Measurements from ENCODE around the gene TRNT1. TPM values are rescaled to one million over a fixed set of nuclear protein-coding genes. Genes with fewer than 3 reads are reported as not detected.

Gene TRNT1
- total RNA-seq, 1 donor from 2014 or later = 16.0 TPM

DNA sequence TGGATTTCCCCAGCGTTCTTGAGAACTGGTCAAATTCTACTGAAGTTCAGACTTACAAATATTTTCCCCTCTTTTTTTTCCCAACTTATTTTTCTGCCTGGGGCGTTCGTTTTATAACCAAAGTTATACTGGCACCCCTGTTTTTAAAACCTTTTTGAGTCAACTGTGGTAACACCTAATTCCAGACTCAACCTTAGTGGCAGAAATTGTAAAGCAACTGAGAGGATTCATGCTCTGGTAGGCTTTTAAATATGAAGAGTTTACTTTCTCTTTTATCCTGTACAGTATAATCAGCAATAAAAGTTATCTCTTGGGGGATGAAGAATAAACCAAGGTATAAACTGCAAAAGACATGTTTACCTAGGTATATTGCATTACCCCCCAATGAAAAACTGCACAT is 18.9 kb upstream of the TRNT1 start:
- no peak overlapping the region for H2AFZ ChIP-seq (ENCODE audit: low read depth, low read length)
- no peaks in the 10 kb centered on the region for H3K4me1 ChIP-seq (ENCODE audit: insufficient read depth, low read length)
- H3K9me3 ChIP-seq (ENCODE audit: insufficient read depth, low read depth, low read length) = no peaks in the 10 kb centered on the region
- no peak overlapping the region for H3K9ac ChIP-seq (ENCODE audit: low read length)
- DNase-seq (ENCODE audit: low read depth) (no peak), FAIRE-seq (no peak)
- Mint-ChIP-seq H3K27me3 (ENCODE audit: low read depth, unreplicated experiment) (no peaks in the 10 kb centered on the region), H3K4me1 (ENCODE audit: low read depth, unreplicated experiment) (no peaks in the 10 kb centered on the region), H3K4me3 (ENCODE audit: unreplicated experiment) (no peak overlapping the region), H3K9me3 (ENCODE audit: unreplicated experiment) (no peaks in the 10 kb centered on the region), H3K27ac (ENCODE audit: unreplicated experiment) (no peak overlapping the region), H3K36me3 (ENCODE audit: low read depth, unreplicated experiment) (no peaks in the 10 kb centered on the region)
- H3K4me3 ChIP-seq (ENCODE audit: insufficient read depth, low read depth, low read length) = no peak overlapping the region
- no peaks in the 10 kb centered on the region for H3K79me2 ChIP-seq (ENCODE audit: insufficient read depth, low read length)
- no peak overlapping the region for H3K4me2 ChIP-seq (ENCODE audit: low read length)
- no peak overlapping the region for H3K27ac ChIP-seq (ENCODE audit: low read depth, low read length)
- no peaks in the 10 kb centered on the region for H3K36me3 ChIP-seq (ENCODE audit: insufficient read depth, low read length)
- no peaks in the 10 kb centered on the region for H3K27me3 ChIP-seq (ENCODE audit: insufficient read depth, low read length)
- no peaks in the 10 kb centered on the region for H4K20me1 ChIP-seq (ENCODE audit: insufficient read depth, low read length)
- TF ChIP-seq, protein P1, sequence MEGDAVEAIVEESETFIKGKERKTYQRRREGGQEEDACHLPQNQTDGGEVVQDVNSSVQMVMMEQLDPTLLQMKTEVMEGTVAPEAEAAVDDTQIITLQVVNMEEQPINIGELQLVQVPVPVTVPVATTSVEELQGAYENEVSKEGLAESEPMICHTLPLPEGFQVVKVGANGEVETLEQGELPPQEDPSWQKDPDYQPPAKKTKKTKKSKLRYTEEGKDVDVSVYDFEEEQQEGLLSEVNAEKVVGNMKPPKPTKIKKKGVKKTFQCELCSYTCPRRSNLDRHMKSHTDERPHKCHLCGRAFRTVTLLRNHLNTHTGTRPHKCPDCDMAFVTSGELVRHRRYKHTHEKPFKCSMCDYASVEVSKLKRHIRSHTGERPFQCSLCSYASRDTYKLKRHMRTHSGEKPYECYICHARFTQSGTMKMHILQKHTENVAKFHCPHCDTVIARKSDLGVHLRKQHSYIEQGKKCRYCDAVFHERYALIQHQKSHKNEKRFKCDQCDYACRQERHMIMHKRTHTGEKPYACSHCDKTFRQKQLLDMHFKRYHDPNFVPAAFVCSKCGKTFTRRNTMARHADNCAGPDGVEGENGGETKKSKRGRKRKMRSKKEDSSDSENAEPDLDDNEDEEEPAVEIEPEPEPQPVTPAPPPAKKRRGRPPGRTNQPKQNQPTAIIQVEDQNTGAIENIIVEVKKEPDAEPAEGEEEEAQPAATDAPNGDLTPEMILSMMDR (IDR thresholded peaks at IDR 0.05; ENCODE audit: insufficient read depth, low read depth, low read length) = no peak
- TF ChIP-seq EZH2 (IDR thresholded peaks at IDR 0.05; ENCODE audit: insufficient read depth, low read length) = no peak

DNA sequence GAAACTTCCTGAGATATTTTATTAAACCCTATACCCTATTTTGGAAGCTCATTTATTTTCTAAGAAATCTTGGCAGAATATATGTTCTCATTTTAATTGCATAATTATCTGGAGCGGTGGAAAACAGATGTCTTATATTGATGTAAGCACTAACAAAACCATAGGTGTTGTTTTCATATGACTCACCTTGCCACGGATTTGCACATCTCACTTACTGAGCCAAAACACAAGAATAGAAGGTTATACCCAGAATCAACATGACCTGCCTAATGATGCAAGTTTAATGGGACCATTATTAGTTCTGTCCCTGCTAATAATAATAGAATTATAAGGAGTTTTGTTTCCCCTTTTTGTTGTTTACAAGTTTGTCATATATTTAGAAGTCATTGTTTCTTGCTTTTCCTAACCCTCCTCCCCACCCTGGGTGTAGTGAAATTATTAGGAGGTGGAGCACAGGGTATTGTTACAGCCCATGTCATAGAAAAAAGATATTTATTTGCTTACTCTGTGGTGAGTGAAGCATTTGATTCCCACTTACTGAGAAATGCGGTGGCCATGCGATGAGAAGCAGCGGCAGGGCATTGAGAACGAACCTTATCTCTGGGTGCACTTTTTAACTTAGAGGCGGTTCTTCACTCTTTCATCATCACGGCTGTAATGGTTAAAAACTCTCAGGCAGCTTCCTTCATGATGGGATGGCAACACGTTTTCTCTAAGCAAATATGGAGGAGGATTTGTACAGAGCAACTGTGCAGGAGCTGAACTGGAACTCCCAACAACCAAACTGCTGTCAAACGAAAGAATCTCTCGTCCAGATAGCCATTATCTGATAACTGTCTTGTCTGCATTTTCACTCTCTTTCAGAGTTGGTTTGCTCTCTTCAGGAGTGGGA is 17.1 kb upstream of the TRNT1 start:
- no peaks in the 10 kb centered on the region for H3K4me1 ChIP-seq (ENCODE audit: insufficient read depth, low read length)
- no peaks in the 10 kb centered on the region for H3K9me3 Mint-ChIP-seq (ENCODE audit: unreplicated experiment)
- H3K27ac Mint-ChIP-seq (ENCODE audit: unreplicated experiment) = no peak overlapping the region
- H3K36me3 Mint-ChIP-seq (ENCODE audit: low read depth, unreplicated experiment) = no peaks in the 10 kb centered on the region
- FAIRE-seq = no peak
- no peak overlapping the region for H3K4me3 ChIP-seq (ENCODE audit: insufficient read depth, low read depth, low read length)
- no peak overlapping the region for H3K9ac ChIP-seq (ENCODE audit: low read length)
- no peak overlapping the region for H3K4me2 ChIP-seq (ENCODE audit: low read length)
- no peaks in the 10 kb centered on the region for H3K27me3 Mint-ChIP-seq (ENCODE audit: low read depth, unreplicated experiment)
- no peak overlapping the region for H3K27ac ChIP-seq (ENCODE audit: low read depth, low read length)
- no peaks in the 10 kb centered on the region for H4K20me1 ChIP-seq (ENCODE audit: insufficient read depth, low read length)
- DNase-seq (ENCODE audit: low read depth) = no peak
- TF ChIP-seq, protein P1 (IDR thresholded peaks at IDR 0.05; ENCODE audit: insufficient read depth, low read depth, low read length) = no peak
- no peak for TF ChIP-seq EZH2 (IDR thresholded peaks at IDR 0.05; ENCODE audit: insufficient read depth, low read length)
- H3K4me1 Mint-ChIP-seq (ENCODE audit: low read depth, unreplicated experiment) = no peaks in the 10 kb centered on the region
- H3K4me3 Mint-ChIP-seq (ENCODE audit: unreplicated experiment) = no peak overlapping the region
- H3K27me3 ChIP-seq (ENCODE audit: insufficient read depth, low read length) = no peaks in the 10 kb centered on the region
- no peaks in the 10 kb centered on the region for H3K36me3 ChIP-seq (ENCODE audit: insufficient read depth, low read length)
- H2AFZ ChIP-seq (ENCODE audit: low read depth, low read length) = no peak overlapping the region
- H3K9me3 ChIP-seq (ENCODE audit: insufficient read depth, low read depth, low read length) = no peaks in the 10 kb centered on the region
- H3K79me2 ChIP-seq (ENCODE audit: insufficient read depth, low read length) = no peaks in the 10 kb centered on the region

DNA sequence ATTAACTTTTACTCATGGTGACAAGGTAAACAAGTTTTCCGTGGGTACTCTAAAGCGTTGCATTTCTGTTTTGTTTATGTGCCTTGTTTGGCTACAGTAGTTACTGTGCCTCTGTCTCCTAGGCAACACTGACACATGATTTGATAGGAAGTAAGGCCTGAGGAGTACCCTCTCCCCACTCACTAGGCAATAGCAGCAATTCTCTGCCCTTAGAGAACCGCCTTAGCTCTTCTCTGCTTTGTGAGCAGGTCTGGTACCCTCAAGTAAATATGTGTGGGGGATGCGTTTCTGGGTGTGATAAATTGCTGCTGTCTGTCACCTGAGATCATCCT is 16.5 kb upstream of the TRNT1 start, which contains the start of gene IL5RA:
TSS of gene IL5RA (minus strand) at position 76 of the 332 bp plus-strand sequence. CDS start 5,390 bp downstream, outside the sequence.
- DNase-seq (ENCODE audit: low read depth) (no peak), FAIRE-seq (no peak)
- no peaks in the 10 kb centered on the region for H3K27me3 Mint-ChIP-seq (ENCODE audit: low read depth, unreplicated experiment)
- H3K27ac ChIP-seq (ENCODE audit: low read depth, low read length) = no peak within 1 kb of the TSS
- H4K20me1 ChIP-seq (ENCODE audit: insufficient read depth, low read length) = no peaks in the 10 kb centered on the region
- H3K9ac ChIP-seq (ENCODE audit: low read length) = no peak within 1 kb of the TSS
- H3K4me1 ChIP-seq (ENCODE audit: insufficient read depth, low read length) = no peaks in the 10 kb centered on the region
- no peaks in the 10 kb centered on the region for H3K36me3 ChIP-seq (ENCODE audit: insufficient read depth, low read length)
- no peak within 1 kb of the TSS for H3K4me2 ChIP-seq (ENCODE audit: low read length)
- TF ChIP-seq, protein P1 (IDR thresholded peaks at IDR 0.05; ENCODE audit: insufficient read depth, low read depth, low read length) = no peak
- no peak for TF ChIP-seq EZH2 (IDR thresholded peaks at IDR 0.05; ENCODE audit: insufficient read depth, low read length)
- H3K27me3 ChIP-seq (ENCODE audit: insufficient read depth, low read length) = no peaks in the 10 kb centered on the region
- no peak within 1 kb of the TSS for H3K4me3 Mint-ChIP-seq (ENCODE audit: unreplicated experiment)
- H3K4me1 Mint-ChIP-seq (ENCODE audit: low read depth, unreplicated experiment) = no peaks in the 10 kb centered on the region
- no peaks in the 10 kb centered on the region for H3K9me3 Mint-ChIP-seq (ENCODE audit: unreplicated experiment)
- H3K27ac Mint-ChIP-seq (ENCODE audit: unreplicated experiment) = no peak within 1 kb of the TSS
- no peak within 1 kb of the TSS for H2AFZ ChIP-seq (ENCODE audit: low read depth, low read length)
- H3K9me3 ChIP-seq (ENCODE audit: insufficient read depth, low read depth, low read length) = no peaks in the 10 kb centered on the region
- H3K79me2 ChIP-seq (ENCODE audit: insufficient read depth, low read length) = no peaks in the 10 kb centered on the region
- no peak within 1 kb of the TSS for H3K4me3 ChIP-seq (ENCODE audit: insufficient read depth, low read depth, low read length)
- no peaks in the 10 kb centered on the region for H3K36me3 Mint-ChIP-seq (ENCODE audit: low read depth, unreplicated experiment)

Measured in astrocyte (in vitro differentiated cells and primary cell).